ENCODE results near the gene OR52D1.

Gene OR52D1

GRCh38 chr11:5514841-5515240 is 26.4 kb downstream of the OR52D1 start:
- H3K36me3 ChIP-seq (ENCODE audit: control insufficient read depth in 2 of 2, insufficient read depth in 2 of 2, low read length in 2 of 2): no peaks in the 10 kb centered on the region
- H3K27ac ChIP-seq (ENCODE audit: low read length): no peak overlapping the region
- no peak overlapping the region for H3K4me3 ChIP-seq (ENCODE audit: low read length in 2 of 2)
- H3K9ac ChIP-seq (ENCODE audit: low read length in 2 of 2): no peak overlapping the region
- H3K27me3 ChIP-seq (ENCODE audit: control insufficient read depth in 1 of 2, insufficient read depth in 2 of 2, low read length in 2 of 2): no peaks in the 10 kb centered on the region
- peaks cover 0 to 5% of the 10 kb centered on the region in 2 donors for H3K9me3 ChIP-seq (ENCODE audit: control insufficient read depth in 2 of 2, low read length in 2 of 2)
- H3K4me1 ChIP-seq (ENCODE audit: control insufficient read depth, insufficient read depth, low read length): no peaks in the 10 kb centered on the region

GRCh38 chr11:5516599-5516998 is 28.1 kb downstream of the OR52D1 start, which contains the start of gene UBQLNL:
Gene UBQLNL, minus strand, starts transcription at chr11:5516699. Its CDS starts 258 bp downstream, at chr11:5516441.
- Histone ChIP-seq H3K27ac (ENCODE audit: low read length) (no peak within 1 kb of the TSS), H3K4me1 (ENCODE audit: control insufficient read depth, insufficient read depth, low read length) (no peaks in the 10 kb centered on the region), H3K27me3 (ENCODE audit: control insufficient read depth in 1 of 2, insufficient read depth in 2 of 2, low read length in 2 of 2) (no peaks in the 10 kb centered on the region), H3K36me3 (ENCODE audit: control insufficient read depth in 2 of 2, insufficient read depth in 2 of 2, low read length in 2 of 2) (no peaks in the 10 kb centered on the region), H3K9ac (ENCODE audit: low read length in 2 of 2) (no peak within 1 kb of the TSS), H3K9me3 (ENCODE audit: control insufficient read depth in 2 of 2, low read length in 2 of 2) (peaks cover 0 to 5% of the 10 kb centered on the region in 2 donors), H3K4me3 (ENCODE audit: low read length in 2 of 2) (no peak within 1 kb of the TSS)

GRCh38 chr11:5521540-5521939 is 33.1 kb downstream of the OR52D1 start:
- Histone ChIP-seq H3K9ac (ENCODE audit: low read length in 2 of 2) (no peak overlapping the region), H3K4me1 (ENCODE audit: control insufficient read depth, insufficient read depth, low read length) (no peaks in the 10 kb centered on the region), H3K9me3 (ENCODE audit: control insufficient read depth in 2 of 2, low read length in 2 of 2) (no peaks in the 10 kb centered on the region), H3K4me3 (ENCODE audit: low read length in 2 of 2) (no peak overlapping the region), H3K36me3 (ENCODE audit: control insufficient read depth in 2 of 2, insufficient read depth in 2 of 2, low read length in 2 of 2) (no peaks in the 10 kb centered on the region), H3K27me3 (ENCODE audit: control insufficient read depth in 1 of 2, insufficient read depth in 2 of 2, low read length in 2 of 2) (no peaks in the 10 kb centered on the region), H3K27ac (ENCODE audit: low read length) (no peak overlapping the region)

GRCh38 chr11:5522308-5522707 is 33.8 kb downstream of the OR52D1 start:
- Histone ChIP-seq H3K27ac (ENCODE audit: low read length) (no peak overlapping the region), H3K9me3 (ENCODE audit: control insufficient read depth in 2 of 2, low read length in 2 of 2) (peaks cover 0 to under 1% of the 10 kb centered on the region in 2 donors), H3K9ac (ENCODE audit: low read length in 2 of 2) (no peak overlapping the region), H3K27me3 (ENCODE audit: control insufficient read depth in 1 of 2, insufficient read depth in 2 of 2, low read length in 2 of 2) (no peaks in the 10 kb centered on the region), H3K36me3 (ENCODE audit: control insufficient read depth in 2 of 2, insufficient read depth in 2 of 2, low read length in 2 of 2) (no peaks in the 10 kb centered on the region), H3K4me3 (ENCODE audit: low read length in 2 of 2) (no peak overlapping the region), H3K4me1 (ENCODE audit: control insufficient read depth, insufficient read depth, low read length) (no peaks in the 10 kb centered on the region)

GRCh38 chr11:5524756-5525155 is 36.3 kb downstream of the OR52D1 start:
- Histone ChIP-seq H3K27ac (ENCODE audit: low read length) (no peak overlapping the region), H3K9me3 (ENCODE audit: control insufficient read depth in 2 of 2, low read length in 2 of 2) (peaks cover 0 to 3% of the 10 kb centered on the region in 2 donors), H3K4me3 (ENCODE audit: low read length in 2 of 2) (no peak overlapping the region), H3K9ac (ENCODE audit: low read length in 2 of 2) (no peak overlapping the region), H3K36me3 (ENCODE audit: control insufficient read depth in 2 of 2, insufficient read depth in 2 of 2, low read length in 2 of 2) (no peaks in the 10 kb centered on the region), H3K4me1 (ENCODE audit: control insufficient read depth, insufficient read depth, low read length) (no peaks in the 10 kb centered on the region), H3K27me3 (ENCODE audit: control insufficient read depth in 1 of 2, insufficient read depth in 2 of 2, low read length in 2 of 2) (no peaks in the 10 kb centered on the region)

GRCh38 chr11:5527716-5528115 is 39.2 kb downstream of the OR52D1 start:
- Histone ChIP-seq H3K9me3 (ENCODE audit: control insufficient read depth in 2 of 2, low read length in 2 of 2) (peaks cover 0 to 3% of the 10 kb centered on the region in 2 donors), H3K9ac (ENCODE audit: low read length in 2 of 2) (no peak overlapping the region), H3K4me1 (ENCODE audit: control insufficient read depth, insufficient read depth, low read length) (no peaks in the 10 kb centered on the region), H3K36me3 (ENCODE audit: control insufficient read depth in 2 of 2, insufficient read depth in 2 of 2, low read length in 2 of 2) (no peaks in the 10 kb centered on the region), H3K27me3 (ENCODE audit: control insufficient read depth in 1 of 2, insufficient read depth in 2 of 2, low read length in 2 of 2) (no peaks in the 10 kb centered on the region), H3K27ac (ENCODE audit: low read length) (no peak overlapping the region), H3K4me3 (ENCODE audit: low read length in 2 of 2) (no peak overlapping the region)

GRCh38 chr11:5528495-5528894 is 40.0 kb downstream of the OR52D1 start:
- Histone ChIP-seq H3K27me3 (ENCODE audit: control insufficient read depth in 1 of 2, insufficient read depth in 2 of 2, low read length in 2 of 2) (no peaks in the 10 kb centered on the region), H3K36me3 (ENCODE audit: control insufficient read depth in 2 of 2, insufficient read depth in 2 of 2, low read length in 2 of 2) (no peaks in the 10 kb centered on the region), H3K9ac (ENCODE audit: low read length in 2 of 2) (no peak overlapping the region), H3K4me3 (ENCODE audit: low read length in 2 of 2) (no peak overlapping the region), H3K27ac (ENCODE audit: low read length) (no peak overlapping the region), H3K4me1 (ENCODE audit: control insufficient read depth, insufficient read depth, low read length) (no peaks in the 10 kb centered on the region), H3K9me3 (ENCODE audit: control insufficient read depth in 2 of 2, low read length in 2 of 2) (peaks cover 0 to 3% of the 10 kb centered on the region in 2 donors)

- H3K27me3 ChIP-seq (ENCODE audit: control insufficient read depth in 1 of 2, insufficient read depth in 2 of 2, low read length in 2 of 2): no peaks in the 10 kb centered on the region
These were observed 42.8 kb downstream of the OR52D1 start for GRCh38 chr11:5531053-5531831.

GRCh38 chr11:5534046-5534445 is 45.6 kb downstream of the OR52D1 start:
- H3K36me3 ChIP-seq (ENCODE audit: control insufficient read depth in 2 of 2, insufficient read depth in 2 of 2, low read length in 2 of 2): no peaks in the 10 kb centered on the region
- no peaks in the 10 kb centered on the region for H3K9me3 ChIP-seq (ENCODE audit: control insufficient read depth in 2 of 2, low read length in 2 of 2)
- no peaks in the 10 kb centered on the region for H3K4me1 ChIP-seq (ENCODE audit: control insufficient read depth, insufficient read depth, low read length)
- H3K27ac ChIP-seq (ENCODE audit: low read length): no peak overlapping the region
- H3K9ac ChIP-seq (ENCODE audit: low read length in 2 of 2): no peak overlapping the region
- no peak overlapping the region for H3K4me3 ChIP-seq (ENCODE audit: low read length in 2 of 2)
- no peaks in the 10 kb centered on the region for H3K27me3 ChIP-seq (ENCODE audit: control insufficient read depth in 1 of 2, insufficient read depth in 2 of 2, low read length in 2 of 2)

More at GRCh38 chr11:5531053-5531831, 42.8 kb downstream of the OR52D1 start:
- H3K9ac ChIP-seq (ENCODE audit: low read length in 2 of 2): no peak overlapping the region
- peaks cover 0 to 3% of the 10 kb centered on the region in 2 donors for H3K9me3 ChIP-seq (ENCODE audit: control insufficient read depth in 2 of 2, low read length in 2 of 2)
- no peaks in the 10 kb centered on the region for H3K4me1 ChIP-seq (ENCODE audit: control insufficient read depth, insufficient read depth, low read length)
- no peaks in the 10 kb centered on the region for H3K36me3 ChIP-seq (ENCODE audit: control insufficient read depth in 2 of 2, insufficient read depth in 2 of 2, low read length in 2 of 2)
- no peak overlapping the region for H3K27ac ChIP-seq (ENCODE audit: low read length)
- H3K4me3 ChIP-seq (ENCODE audit: low read length in 2 of 2): no peak overlapping the region

GRCh38 chr11:5536482-5536881 is 48.0 kb downstream of the OR52D1 start:
- Histone ChIP-seq H3K9ac (ENCODE audit: low read length in 2 of 2) (no peak overlapping the region), H3K36me3 (ENCODE audit: control insufficient read depth in 2 of 2, insufficient read depth in 2 of 2, low read length in 2 of 2) (no peaks in the 10 kb centered on the region), H3K4me3 (ENCODE audit: low read length in 2 of 2) (no peak overlapping the region), H3K27ac (ENCODE audit: low read length) (no peak overlapping the region), H3K4me1 (ENCODE audit: control insufficient read depth, insufficient read depth, low read length) (no peaks in the 10 kb centered on the region), H3K27me3 (ENCODE audit: control insufficient read depth in 1 of 2, insufficient read depth in 2 of 2, low read length in 2 of 2) (no peaks in the 10 kb centered on the region), H3K9me3 (ENCODE audit: control insufficient read depth in 2 of 2, low read length in 2 of 2) (no peaks in the 10 kb centered on the region)
